WERI-Rb-1 (cell line): ENCODE results near the gene GYPA.
"Not testable (repeated sequence)": the region's sequence is repeated elsewhere in the genome, so short reads cannot be mapped to it uniquely, and the experiment has no call there.

ENCODE experiments used
- DNase-seq: peaks from one replicate; pipeline ENCODE4 v3.0.0-alpha.2; 2020
- H3K27ac ChIP-seq: fragments of 250-450 bp; sonication (Bioruptor Pico); 2 replicates; pipeline ENCODE4 v1.5.1; 2020; ENCODE audit warnings: mild to moderate bottlenecking, moderate library complexity
- H3K27me3 ChIP-seq: fragments of 250-450 bp; sonication (Bioruptor Pico); 2 replicates; pipeline ENCODE4 v1.5.1; 2021; ENCODE audit warnings: mild to moderate bottlenecking, low read depth, moderate library complexity; ENCODE audit not compliant: insufficient read depth, severe bottlenecking
- H3K36me3 ChIP-seq: fragments of 250-450 bp; sonication (Bioruptor Pico); 2 replicates; pipeline ENCODE4 v1.5.1; 2020; ENCODE audit warnings: mild to moderate bottlenecking, moderate library complexity
- H3K4me3 ChIP-seq: 2 replicates; pipeline ENCODE4 v1.5.1; 2011; ENCODE audit warnings: low read depth, mild to moderate bottlenecking, control low read depth, low read length
- H3K9me3 ChIP-seq: fragments of 250-450 bp; sonication (Bioruptor Pico); 2 replicates; pipeline ENCODE4 v1.5.1; 2021; ENCODE audit warnings: mild to moderate bottlenecking, moderate library complexity; ENCODE audit not compliant: severe bottlenecking
- CTCF ChIP-seq: IDR thresholded peaks from 2 replicates; pipeline ENCODE4 v1.5.1; 2011; ENCODE audit warnings: low read depth, mild to moderate bottlenecking, control low read depth, inconsistent platforms, low read length

The GYPA gene

GRCh38 chr4:144090744-144091143 is 49.8 kb downstream of the GYPA start:
- Histone ChIP-seq H3K9me3 (peaks cover 6% of the 10 kb centered on the region), H3K27ac (no peak overlapping the region), H3K4me3 (no peak overlapping the region), H3K27me3 (no peaks in the 10 kb centered on the region), H3K36me3 (no peaks in the 10 kb centered on the region)
- DNase-seq, result peak; percentile 74
- peak; percentile 18; the same call in 1 of the 2 replicates for TF ChIP-seq CTCF

- H3K27ac ChIP-seq, result not testable (repeated sequence)
Observed at GRCh38 chr4:144082053-144082452, 58.5 kb downstream of the GYPA start.

GRCh38 chr4:144080135-144080534 is 60.4 kb downstream of the GYPA start:
- not testable (repeated sequence) for H3K36me3 ChIP-seq, H3K4me3 ChIP-seq, DNase-seq, H3K27ac ChIP-seq, H3K27me3 ChIP-seq, H3K9me3 ChIP-seq

More at GRCh38 chr4:144082053-144082452, 58.5 kb downstream of the GYPA start:
- not testable (repeated sequence) for H3K27me3 ChIP-seq, DNase-seq, H3K4me3 ChIP-seq, H3K36me3 ChIP-seq, H3K9me3 ChIP-seq

- H3K27ac ChIP-seq, H3K9me3 ChIP-seq, H3K4me3 ChIP-seq, H3K36me3 ChIP-seq, H3K27me3 ChIP-seq, DNase-seq: not testable (repeated sequence)
Observed at GRCh38 chr4:144078746-144079145, 61.8 kb downstream of the GYPA start.

- not testable (repeated sequence) for DNase-seq, H3K4me3 ChIP-seq, H3K27ac ChIP-seq, H3K9me3 ChIP-seq, H3K36me3 ChIP-seq, H3K27me3 ChIP-seq
Observed at GRCh38 chr4:144061556-144061955, 79.0 kb downstream of the GYPA start.

GRCh38 chr4:144060234-144060859 is 80.2 kb downstream of the GYPA start:
- DNase-seq, H3K4me3 ChIP-seq, H3K9me3 ChIP-seq, H3K27me3 ChIP-seq, H3K27ac ChIP-seq, H3K36me3 ChIP-seq: not testable (repeated sequence)
